ENCODE data around the gene SHISA5.

DNA sequence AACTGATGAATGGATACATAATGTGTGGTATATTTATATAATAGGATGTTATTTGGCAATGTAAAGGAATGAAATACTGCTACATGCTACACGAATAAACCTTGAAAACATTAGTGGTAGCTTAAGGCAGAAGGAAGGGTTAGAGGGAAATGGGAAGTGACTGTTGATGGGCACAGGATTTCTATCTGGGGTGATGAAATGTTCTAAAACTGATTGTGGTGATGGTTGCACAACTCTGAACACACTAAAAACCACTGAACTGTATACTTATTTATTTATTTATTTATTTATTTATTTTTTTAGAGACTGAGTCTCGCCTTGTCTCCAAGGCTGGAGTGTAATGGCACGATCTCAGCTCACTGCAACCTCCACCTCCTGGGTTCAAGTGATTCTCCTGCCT, 24.8 kb upstream of the SHISA5 start:
- TF ChIP-seq REST (IDR thresholded peaks at IDR 0.05): no peak
- TF ChIP-seq MAX (IDR thresholded peaks at IDR 0.05): no peak
- no peak for TF ChIP-seq CTCF (IDR thresholded peaks at IDR 0.05; ENCODE audit: low read depth, low read length, missing input control)
- no peak for TF ChIP-seq TAF1 (conservative IDR thresholded peaks at IDR 0.05)
- TF ChIP-seq YY1 (IDR thresholded peaks at IDR 0.05): no peak
